Measurements from ENCODE around the gene CETP. TPM values are rescaled to one million over a fixed set of nuclear protein-coding genes. Genes with fewer than 3 reads are reported as not detected.
"Not testable (repeated sequence)": the region's sequence is repeated elsewhere in the genome, so short reads cannot be mapped to it uniquely, and the experiment has no call there.

The CETP gene
- total RNA-seq, 1 donor from 2014 or later = not detected

DNA sequence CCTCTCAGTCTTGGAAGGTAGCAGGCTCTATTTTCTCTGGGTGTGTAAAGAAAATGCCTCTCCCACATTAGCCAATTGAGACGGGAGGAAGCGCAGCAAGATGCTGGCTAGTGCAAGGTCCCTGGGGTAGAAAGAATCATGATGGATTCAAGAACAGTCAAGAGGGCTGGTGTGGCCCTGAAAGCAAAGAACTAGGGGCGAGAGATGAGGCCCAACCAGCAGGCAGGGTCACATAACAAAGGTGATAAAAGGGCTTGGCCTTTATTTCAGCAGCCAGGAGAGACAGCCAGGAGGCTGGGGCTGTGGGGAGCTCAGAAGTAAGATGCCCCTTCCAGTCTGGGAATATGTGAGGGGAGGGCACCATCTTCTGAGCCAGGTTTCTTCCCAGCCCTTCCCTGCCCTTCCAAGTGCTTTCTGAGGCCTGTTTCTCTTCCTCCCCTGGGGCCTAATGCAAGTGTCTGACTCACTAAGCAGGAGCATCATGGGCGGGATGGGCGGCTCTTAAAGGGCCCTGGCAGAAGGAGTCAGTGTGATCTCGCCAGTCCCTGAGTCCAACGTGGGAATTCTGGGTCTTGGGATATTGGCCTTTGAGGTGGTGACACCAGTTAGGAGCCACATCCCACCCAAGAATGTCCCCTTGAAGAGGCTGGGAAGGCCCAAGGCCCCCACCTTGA, 23.7 kb downstream of the CETP start:
- Mint-ChIP-seq H3K27me3 (ENCODE audit: low read depth, unreplicated experiment) (peaks cover 19% of the 10 kb centered on the region), H3K27ac (ENCODE audit: unreplicated experiment) (no peak overlapping the region), H3K9me3 (ENCODE audit: unreplicated experiment) (no peaks in the 10 kb centered on the region), H3K36me3 (ENCODE audit: low read depth, unreplicated experiment) (peaks cover 15% of the 10 kb centered on the region), H3K4me1 (ENCODE audit: low read depth, unreplicated experiment) (peaks cover 16% of the 10 kb centered on the region), H3K4me3 (ENCODE audit: unreplicated experiment) (peak overlapping the region; percentile 20)
- no peak for TF ChIP-seq EZH2 (IDR thresholded peaks at IDR 0.05; ENCODE audit: insufficient read depth, low read length)
- TF ChIP-seq, protein P1, sequence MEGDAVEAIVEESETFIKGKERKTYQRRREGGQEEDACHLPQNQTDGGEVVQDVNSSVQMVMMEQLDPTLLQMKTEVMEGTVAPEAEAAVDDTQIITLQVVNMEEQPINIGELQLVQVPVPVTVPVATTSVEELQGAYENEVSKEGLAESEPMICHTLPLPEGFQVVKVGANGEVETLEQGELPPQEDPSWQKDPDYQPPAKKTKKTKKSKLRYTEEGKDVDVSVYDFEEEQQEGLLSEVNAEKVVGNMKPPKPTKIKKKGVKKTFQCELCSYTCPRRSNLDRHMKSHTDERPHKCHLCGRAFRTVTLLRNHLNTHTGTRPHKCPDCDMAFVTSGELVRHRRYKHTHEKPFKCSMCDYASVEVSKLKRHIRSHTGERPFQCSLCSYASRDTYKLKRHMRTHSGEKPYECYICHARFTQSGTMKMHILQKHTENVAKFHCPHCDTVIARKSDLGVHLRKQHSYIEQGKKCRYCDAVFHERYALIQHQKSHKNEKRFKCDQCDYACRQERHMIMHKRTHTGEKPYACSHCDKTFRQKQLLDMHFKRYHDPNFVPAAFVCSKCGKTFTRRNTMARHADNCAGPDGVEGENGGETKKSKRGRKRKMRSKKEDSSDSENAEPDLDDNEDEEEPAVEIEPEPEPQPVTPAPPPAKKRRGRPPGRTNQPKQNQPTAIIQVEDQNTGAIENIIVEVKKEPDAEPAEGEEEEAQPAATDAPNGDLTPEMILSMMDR (IDR thresholded peaks at IDR 0.05; ENCODE audit: insufficient read depth, low read depth, low read length) = no peak
- Histone ChIP-seq H3K4me1 (ENCODE audit: insufficient read depth, low read length) (peaks cover 28% of the 10 kb centered on the region), H3K4me3 (ENCODE audit: insufficient read depth, low read depth, low read length) (no peak overlapping the region), H2AFZ (ENCODE audit: low read depth, low read length) (peak overlapping the region; percentile 80), H3K27ac (ENCODE audit: low read depth, low read length) (peak overlapping the region; percentile 47), H3K79me2 (ENCODE audit: insufficient read depth, low read length) (peaks cover 9% of the 10 kb centered on the region), H4K20me1 (ENCODE audit: insufficient read depth, low read length) (no peaks in the 10 kb centered on the region), H3K4me2 (ENCODE audit: low read length) (peak overlapping the region; percentile 47), H3K9ac (ENCODE audit: low read length) (peak overlapping the region; percentile 62), H3K9me3 (ENCODE audit: insufficient read depth, low read depth, low read length) (no peaks in the 10 kb centered on the region), H3K36me3 (ENCODE audit: insufficient read depth, low read length) (no peaks in the 10 kb centered on the region), H3K27me3 (ENCODE audit: insufficient read depth, low read length) (peaks cover 4% of the 10 kb centered on the region)
- DNase-seq (ENCODE audit: low read depth) (peak; percentile 78), FAIRE-seq (no peak)

GRCh38 chr16:56985962-56986360, 24.2 kb downstream of the CETP start:
- Histone ChIP-seq H3K4me2 (ENCODE audit: low read length) (no peak overlapping the region), H3K27me3 (ENCODE audit: insufficient read depth, low read length) (peaks cover 4% of the 10 kb centered on the region), H3K9me3 (ENCODE audit: insufficient read depth, low read depth, low read length) (no peaks in the 10 kb centered on the region), H3K9ac (ENCODE audit: low read length) (peak overlapping the region; percentile 62), H3K27ac (ENCODE audit: low read depth, low read length) (peak overlapping the region; percentile 17), H3K79me2 (ENCODE audit: insufficient read depth, low read length) (peaks cover 14% of the 10 kb centered on the region), H3K4me3 (ENCODE audit: insufficient read depth, low read depth, low read length) (no peak overlapping the region), H3K4me1 (ENCODE audit: insufficient read depth, low read length) (peaks cover 31% of the 10 kb centered on the region), H3K36me3 (ENCODE audit: insufficient read depth, low read length) (no peaks in the 10 kb centered on the region), H4K20me1 (ENCODE audit: insufficient read depth, low read length) (no peaks in the 10 kb centered on the region), H2AFZ (ENCODE audit: low read depth, low read length) (peak overlapping the region; percentile 80)
- Mint-ChIP-seq H3K9me3 (ENCODE audit: unreplicated experiment) (no peaks in the 10 kb centered on the region), H3K36me3 (ENCODE audit: low read depth, unreplicated experiment) (peaks cover 15% of the 10 kb centered on the region), H3K27me3 (ENCODE audit: low read depth, unreplicated experiment) (peaks cover 19% of the 10 kb centered on the region), H3K27ac (ENCODE audit: unreplicated experiment) (no peak overlapping the region), H3K4me1 (ENCODE audit: low read depth, unreplicated experiment) (peaks cover 20% of the 10 kb centered on the region), H3K4me3 (ENCODE audit: unreplicated experiment) (peak overlapping the region; percentile 20)
- FAIRE-seq = no peak
- DNase-seq (ENCODE audit: low read depth) = no peak
- no peak for TF ChIP-seq EZH2 (IDR thresholded peaks at IDR 0.05; ENCODE audit: insufficient read depth, low read length)
- TF ChIP-seq, protein P1 (IDR thresholded peaks at IDR 0.05; ENCODE audit: insufficient read depth, low read depth, low read length) = no peak

- Histone ChIP-seq H4K20me1 (ENCODE audit: insufficient read depth, low read length) (no peaks in the 10 kb centered on the region), H3K4me3 (ENCODE audit: insufficient read depth, low read depth, low read length) (no peak overlapping the region), H3K36me3 (ENCODE audit: insufficient read depth, low read length) (no peaks in the 10 kb centered on the region), H3K9ac (ENCODE audit: low read length) (no peak overlapping the region), H3K9me3 (ENCODE audit: insufficient read depth, low read depth, low read length) (no peaks in the 10 kb centered on the region), H3K27me3 (ENCODE audit: insufficient read depth, low read length) (peaks cover 4% of the 10 kb centered on the region), H3K79me2 (ENCODE audit: insufficient read depth, low read length) (peaks cover 16% of the 10 kb centered on the region), H3K4me2 (ENCODE audit: low read length) (no peak overlapping the region), H2AFZ (ENCODE audit: low read depth, low read length) (no peak overlapping the region), H3K27ac (ENCODE audit: low read depth, low read length) (no peak overlapping the region), H3K4me1 (ENCODE audit: insufficient read depth, low read length) (peaks cover 31% of the 10 kb centered on the region)
- H3K27ac Mint-ChIP-seq (ENCODE audit: unreplicated experiment) = no peak overlapping the region
- peaks cover 15% of the 10 kb centered on the region for H3K36me3 Mint-ChIP-seq (ENCODE audit: low read depth, unreplicated experiment)
- H3K4me1 Mint-ChIP-seq (ENCODE audit: low read depth, unreplicated experiment) = peaks cover 20% of the 10 kb centered on the region
- DNase-seq (ENCODE audit: low read depth) (no peak), FAIRE-seq (no peak)
- TF ChIP-seq, protein P1 (IDR thresholded peaks at IDR 0.05; ENCODE audit: insufficient read depth, low read depth, low read length) = no peak
- TF ChIP-seq EZH2 (IDR thresholded peaks at IDR 0.05; ENCODE audit: insufficient read depth, low read length) = no peak
- peaks cover 16% of the 10 kb centered on the region for H3K27me3 Mint-ChIP-seq (ENCODE audit: low read depth, unreplicated experiment)
- H3K4me3 Mint-ChIP-seq (ENCODE audit: unreplicated experiment) = no peak overlapping the region
- H3K9me3 Mint-ChIP-seq (ENCODE audit: unreplicated experiment) = no peaks in the 10 kb centered on the region
Observed at GRCh38 chr16:56986361-56986760, 24.6 kb downstream of the CETP start.

DNA sequence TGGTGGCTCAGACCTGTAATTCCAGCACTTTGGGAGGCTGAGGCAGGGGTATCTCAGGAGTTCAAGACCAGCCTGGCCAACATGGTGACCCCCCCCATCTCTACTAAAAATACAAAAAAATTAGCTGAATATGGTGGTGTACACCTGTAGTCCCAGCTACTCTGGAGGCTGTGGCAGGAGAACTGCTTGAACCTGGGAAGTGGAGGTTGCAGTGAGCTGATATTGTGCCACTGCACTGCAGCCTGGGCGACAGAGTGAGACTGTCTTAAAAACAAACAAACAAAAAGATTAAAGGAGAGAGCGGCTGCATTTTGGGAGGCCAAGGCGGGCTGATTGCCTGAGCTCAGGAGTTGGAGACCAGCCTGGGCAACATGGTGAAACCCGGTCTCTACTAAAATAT, 25.2 kb downstream of the CETP start:
- H3K9me3 ChIP-seq (ENCODE audit: insufficient read depth, low read depth, low read length); H3K36me3 ChIP-seq (ENCODE audit: insufficient read depth, low read length); FAIRE-seq; H3K4me2 ChIP-seq (ENCODE audit: low read length); H3K27me3 ChIP-seq (ENCODE audit: insufficient read depth, low read length); DNase-seq (ENCODE audit: low read depth); H3K4me3 ChIP-seq (ENCODE audit: insufficient read depth, low read depth, low read length); H3K27ac Mint-ChIP-seq (ENCODE audit: unreplicated experiment); H3K9me3 Mint-ChIP-seq (ENCODE audit: unreplicated experiment); H3K9ac ChIP-seq (ENCODE audit: low read length); H3K27ac ChIP-seq (ENCODE audit: low read depth, low read length); H2AFZ ChIP-seq (ENCODE audit: low read depth, low read length); H4K20me1 ChIP-seq (ENCODE audit: insufficient read depth, low read length): not testable (repeated sequence)
- Mint-ChIP-seq H3K36me3 (ENCODE audit: low read depth, unreplicated experiment) (peaks cover 13% of the 10 kb centered on the region), H3K4me3 (ENCODE audit: unreplicated experiment) (peak overlapping the region; percentile 40), H3K4me1 (ENCODE audit: low read depth, unreplicated experiment) (peaks cover 24% of the 10 kb centered on the region), H3K27me3 (ENCODE audit: low read depth, unreplicated experiment) (peaks cover 16% of the 10 kb centered on the region)
- Histone ChIP-seq H3K4me1 (ENCODE audit: insufficient read depth, low read length) (peaks cover 35% of the 10 kb centered on the region), H3K79me2 (ENCODE audit: insufficient read depth, low read length) (peaks cover 20% of the 10 kb centered on the region)

All from astrocyte (in vitro differentiated cells and primary cell).